IMR-90 (cell line): ENCODE measurements around the gene NBEAL1. TPM values are rescaled to one million over a fixed set of nuclear protein-coding genes. Genes with fewer than 3 reads are reported as not detected.

Experiments used
- ATAC-seq: fragments of 200-7000 bp; cut with Tn5 transposase; 2 replicates; pipeline ENCODE4 v1.9.1; 2020; ENCODE audit warnings: low read depth, mild to moderate bottlenecking, moderate library complexity
- BruUV-seq: library from RNA; stranded (reverse); fragments of 400-500 nt; replicated peaks from 2 replicates; lab custom pipeline; 2021; lab: Mats Ljungman, UMichigan
- CTCF ChIA-PET: fragments of 300-600 bp; formaldehyde crosslinking; extraction: SDS; loops from one replicate; lab custom pipeline; 2021; ENCODE audit warnings: antibody characterized with exemption; lab: Yijun Ruan, JAX
- POLR2A ChIA-PET: fragments of 300-600 bp; sonication (Branson Sonifier 250); formaldehyde crosslinking; loops from one replicate; lab custom pipeline; 2022; ENCODE audit warnings: antibody characterized with exemption; ENCODE audit not compliant: unreplicated experiment; lab: Charles Lee
- DNase-seq: peaks from one replicate; pipeline ENCODE4 v3.0.0; 2013
- H2AFZ ChIP-seq: replicated peaks from 2 replicates; pipeline ENCODE3; 2013; ENCODE audit warnings: low read length, mild to moderate bottlenecking; ENCODE audit not compliant: poor library complexity
- H2AK5ac ChIP-seq: 2 replicates; pipeline ENCODE4 v1.6.1; 2013; ENCODE audit warnings: low read depth, low read length, inconsistent platforms
- H2AK9ac ChIP-seq: replicated peaks from 2 replicates; pipeline ENCODE3; 2013; ENCODE audit warnings: mild to moderate bottlenecking, low read depth, low read length, moderate library complexity; ENCODE audit not compliant: poor library complexity
- H2BK120ac ChIP-seq: 2 replicates; pipeline ENCODE4 v1.6.1; 2013; ENCODE audit warnings: low read depth, low read length, inconsistent platforms
- H2BK15ac ChIP-seq: 3 replicates; pipeline ENCODE4 v1.6.1; 2013; ENCODE audit warnings: low read depth, low read length, inconsistent platforms
- H2BK20ac ChIP-seq: 2 replicates; pipeline ENCODE4 v1.6.1; 2013; ENCODE audit warnings: low read depth, mild to moderate bottlenecking, inconsistent platforms, low read length, moderate library complexity
- H2BK5ac ChIP-seq: 2 replicates; pipeline ENCODE4 v1.6.1; 2013; ENCODE audit warnings: mild to moderate bottlenecking, low read depth, low read length, inconsistent platforms; ENCODE audit not compliant: poor library complexity, severe bottlenecking
- H3K14ac ChIP-seq: replicated peaks from 2 replicates; pipeline ENCODE4 v1.6.1; 2013; ENCODE audit warnings: low read depth, low read length, inconsistent platforms
- H3K18ac ChIP-seq: 2 replicates; pipeline ENCODE4 v1.6.1; 2013; ENCODE audit warnings: low read depth, low read length, control low read depth
- H3K23ac ChIP-seq: 2 replicates; pipeline ENCODE4 v1.6.1; 2013; ENCODE audit warnings: low read depth, low read length, inconsistent platforms
- H3K27ac ChIP-seq: 2 replicates; pipeline ENCODE4 v1.5.1; 2013; ENCODE audit warnings: mild to moderate bottlenecking, control low read depth, low read length; ENCODE audit not compliant: insufficient read depth
- H3K27me3 ChIP-seq: 2 replicates; pipeline ENCODE4 v1.6.1; 2013; ENCODE audit warnings: low read length; ENCODE audit not compliant: control insufficient read depth, insufficient read depth
- H3K36me3 ChIP-seq: 2 replicates; pipeline ENCODE4 v1.6.1; 2013; ENCODE audit warnings: low read length, mixed read lengths; ENCODE audit not compliant: control insufficient read depth, insufficient read depth
- H3K4ac ChIP-seq: 2 replicates; pipeline ENCODE4 v1.6.1; 2013; ENCODE audit warnings: low read depth, low read length, inconsistent platforms
- H3K4me1 ChIP-seq: 2 replicates; pipeline ENCODE4 v1.6.1; 2013; ENCODE audit warnings: low read length, mixed read lengths; ENCODE audit not compliant: control insufficient read depth, insufficient read depth
- H3K4me2 ChIP-seq: 2 replicates; pipeline ENCODE4 v1.6.1; 2013; ENCODE audit warnings: low read depth, mild to moderate bottlenecking, control low read depth, low read length, moderate library complexity
- H3K4me3 ChIP-seq: 2 replicates; pipeline ENCODE4 v1.5.1; 2013; ENCODE audit warnings: low read depth, mild to moderate bottlenecking, control low read depth, low read length, moderate library complexity; ENCODE audit not compliant: insufficient read depth
- H3K56ac ChIP-seq: 2 replicates; pipeline ENCODE4 v1.6.1; 2013; ENCODE audit warnings: low read length, inconsistent platforms; ENCODE audit not compliant: insufficient read depth; ENCODE audit errors: extremely low read depth
- H3K79me1 ChIP-seq, 2 experiments: 2 replicates each; pipeline ENCODE4 v1.6.1; 2013; ENCODE audit warnings: low read length in 2 of 2, inconsistent platforms in 1 of 2, low read depth in 1 of 2
- H3K9ac ChIP-seq: 2 replicates; pipeline ENCODE4 v1.6.1; 2013; ENCODE audit warnings: low read depth, low read length, control low read depth
- H3K9me1 ChIP-seq: 2 replicates; pipeline ENCODE4 v1.6.1; 2013; ENCODE audit warnings: low read length, inconsistent platforms; ENCODE audit not compliant: insufficient read depth
- H3K9me3 ChIP-seq: 2 replicates; pipeline ENCODE4 v1.6.1; 2013; ENCODE audit warnings: low read length; ENCODE audit not compliant: control insufficient read depth, insufficient read depth
- H4K20me1 ChIP-seq: 2 replicates; pipeline ENCODE4 v1.6.1; 2013; ENCODE audit warnings: low read length, inconsistent platforms; ENCODE audit not compliant: insufficient read depth
- H4K5ac ChIP-seq: 2 replicates; pipeline ENCODE4 v1.6.1; 2013; ENCODE audit warnings: mild to moderate bottlenecking, low read depth, low read length, control low read depth
- H4K8ac ChIP-seq, 2 experiments: 2 replicates each; pipeline ENCODE4 v1.6.1; 2013; ENCODE audit warnings: low read depth in 2 of 2, low read length in 2 of 2, control low read depth in 1 of 2, inconsistent platforms in 1 of 2
- H4K91ac ChIP-seq: 2 replicates; pipeline ENCODE4 v1.6.1; 2013; ENCODE audit warnings: low read depth, low read length, inconsistent platforms; ENCODE audit not compliant: insufficient read depth
- CEBPB ChIP-seq: IDR thresholded peaks from 2 replicates; pipeline ENCODE4 v1.6.1; 2012; ENCODE audit warnings: low read depth, low read length, improper control_type of control experiment
- MXI1 ChIP-seq: IDR thresholded peaks from 2 replicates; pipeline ENCODE4 v1.6.1; 2012; ENCODE audit warnings: low read depth, mild to moderate bottlenecking, low read length, moderate library complexity, borderline replicate concordance
- WGBS, 2 experiments: methylation state at CpG; one replicate each; pipeline versions ENCODE4 v1.1.5 to v1.1.7; 2013; ENCODE audit warnings: missing lambda C conversion rate in 2 of 2; ENCODE audit not compliant: insufficient read length in 1 of 2; ENCODE audit errors: extremely low coverage in 2 of 2; 5-methylcytosine and 5-hydroxymethylcytosine counted together
- dilution Hi-C: fragments of 300-500 bp; cut with HindIII; formaldehyde crosslinking; loops from one replicate; pipeline ENCODE4 v1.14.3; 2018; ENCODE audit warnings: low sequenced_read_pairs; ENCODE audit not compliant: unreplicated experiment
- in situ Hi-C: fragments of 300-500 bp; cut with MboI; formaldehyde crosslinking; loops from 3 replicates; pipeline ENCODE4 v1.14.3; 2019; ENCODE audit warnings: low sequenced_read_pairs, inconsistent platforms, mixed read lengths
- intact Hi-C: fragments of 100-400 bp; cut with micrococcal nuclease; formaldehyde crosslinking; loops from 2 replicates; pipeline ENCODE4 v1.10.0; 2022
- polyA plus RNA-seq, 3 experiments: library from polyadenylated mRNA; depleted of rRNA; stranded (reverse); fragments of >200 nt; gene quantifications; 2 replicates each; pipeline ENCODE4 v1.2.3, GENCODE V29; 2012; ENCODE audit warnings: low replicate concordance in 1 of 3
- total RNA-seq: library from RNA; depleted of rRNA; stranded (reverse); fragments of >200 nt; gene quantifications from 2 replicates; pipeline ENCODE4 v1.2.3, GENCODE V29; 2012

NBEAL1 gene
- total and polyA plus RNA-seq, 2 of the 4 experiments (the other 2 are of a cell fraction), result 6.4 to 38.0 TPM

- Histone ChIP-seq H3K4me1 (no peaks in the 10 kb centered on the region), H3K18ac (no peak overlapping the region), H2BK120ac (no peak overlapping the region), H3K23ac (no peak overlapping the region), H4K20me1 (no peaks in the 10 kb centered on the region), H4K91ac (no peak overlapping the region), H2BK20ac (no peak overlapping the region), H3K36me3 (no peaks in the 10 kb centered on the region), H2BK15ac (no peak overlapping the region), H3K9ac (no peak overlapping the region), H3K9me1 (no peaks in the 10 kb centered on the region), H3K56ac (no peak overlapping the region), H3K9me3 (no peaks in the 10 kb centered on the region), H3K27me3 (no peaks in the 10 kb centered on the region), H3K14ac (no peak overlapping the region), H2AK5ac (no peak overlapping the region), H2AK9ac (no peak overlapping the region), H3K27ac (no peak overlapping the region), H4K5ac (no peak overlapping the region), H4K8ac (no peak overlapping the region), H3K79me1 (no peaks in the 10 kb centered on the region), H3K4ac (no peak overlapping the region), H2AFZ (no peak overlapping the region), H3K4me2 (no peak overlapping the region), H2BK5ac (no peak overlapping the region), H3K4me3 (no peak overlapping the region)
- intact Hi-C loops, result loop anchor here (5.0 kb wide), 1 partner anchor 33 kb away; no protein-coding TSS in a partner anchor
- in situ Hi-C loops, result no loop called here
- ATAC-seq, result no peak
- dilution Hi-C loops, result no loop called here
- DNase-seq, result no peak
- no CpG with 5 or more reads among the region's 3 CpGs for WGBS, 2 experiments
- BruUV-seq, result no TSS peak
- ChIA-PET POLR2A (no interaction called here), CTCF (no interaction called here)
- TF ChIP-seq CEBPB (peak; percentile 80), MXI1 (no peak)
These were observed 24.2 kb upstream of the NBEAL1 start for GRCh38 chr2:202990501-202990900.
